Loucy (cell line): ENCODE results near the gene WDR87.
A peak's percentile ranks its signal among the peaks of the same experiment; 100 is the strongest.

Experiments
- H2AFZ ChIP-seq: fragments of 200-600 bp; sonication (generic); 2 replicates; pipeline ENCODE4 v1.6.0; 2016; ENCODE audit warnings: antibody characterized with exemption, mild to moderate bottlenecking, low read length, moderate library complexity
- H3F3A ChIP-seq: fragments of 200-600 bp; 2 replicates; pipeline ENCODE4 v1.6.0; 2016; ENCODE audit warnings: antibody characterized with exemption, low read depth, mild to moderate bottlenecking
- H3K27me3 ChIP-seq: fragments of 200-600 bp; sonication (generic); 2 replicates; pipeline ENCODE4 v1.6.1; 2014; ENCODE audit warnings: low read length, mild to moderate bottlenecking; ENCODE audit not compliant: insufficient read depth, poor library complexity, severe bottlenecking
- H3K36me3 ChIP-seq: fragments of 200-600 bp; sonication (generic); 2 replicates; pipeline ENCODE4 v1.6.1; 2016; ENCODE audit warnings: low read length; ENCODE audit not compliant: insufficient read depth
- H3K4me1 ChIP-seq: fragments of 200-600 bp; sonication (generic); 2 replicates; pipeline ENCODE4 v1.5.1; 2014; ENCODE audit warnings: low read length, mild to moderate bottlenecking; ENCODE audit not compliant: insufficient read depth, poor library complexity, severe bottlenecking
- H3K4me2 ChIP-seq: fragments of 200-600 bp; sonication (generic); 2 replicates; pipeline ENCODE4 v1.6.0; 2014; ENCODE audit warnings: antibody characterized with exemption, low read length, low read depth, mild to moderate bottlenecking; ENCODE audit not compliant: poor library complexity, severe bottlenecking
- H3K4me3 ChIP-seq: fragments of 200-600 bp; sonication (generic); 2 replicates; pipeline ENCODE4 v1.5.1; 2014; ENCODE audit warnings: low read length, mild to moderate bottlenecking, mixed read lengths; ENCODE audit not compliant: poor library complexity, severe bottlenecking
- H3K79me2 ChIP-seq: fragments of 200-600 bp; sonication (generic); 2 replicates; pipeline ENCODE4 v1.6.1; 2014; ENCODE audit warnings: low read length; ENCODE audit not compliant: insufficient read depth
- H3K9ac ChIP-seq: fragments of 200-600 bp; sonication (generic); 2 replicates; pipeline ENCODE4 v1.6.0; 2014; ENCODE audit warnings: mild to moderate bottlenecking, low read depth, low read length, moderate library complexity; ENCODE audit not compliant: poor library complexity, severe bottlenecking
- H3K9me2 ChIP-seq: fragments of 200-600 bp; sonication (generic); replicated peaks from 2 replicates; pipeline ENCODE4 v1.6.1; 2016; ENCODE audit warnings: low read depth, low read length, mixed read lengths
- H3K9me3 ChIP-seq: fragments of 200-600 bp; sonication (generic); 2 replicates; pipeline ENCODE4 v1.6.1; 2014; ENCODE audit warnings: mild to moderate bottlenecking, antibody characterized with exemption, low read length, low read depth; ENCODE audit not compliant: insufficient read depth
- H4K20me1 ChIP-seq: fragments of 200-600 bp; sonication (generic); 2 replicates; pipeline ENCODE4 v1.6.0; 2014; ENCODE audit warnings: antibody characterized with exemption, low read length, mild to moderate bottlenecking; ENCODE audit not compliant: insufficient read depth, poor library complexity, severe bottlenecking
- CTCF ChIP-seq: fragments of 200-600 bp; sonication (generic); conservative IDR thresholded peaks from 2 replicates; pipeline ENCODE4 v1.5.1; 2014; ENCODE audit warnings: mild to moderate bottlenecking, antibody characterized with exemption, low read length
- EZH2phosphoT487 ChIP-seq: fragments of 200-600 bp; IDR thresholded peaks from 2 replicates; pipeline ENCODE4 v1.6.1; 2018; ENCODE audit warnings: antibody characterized with exemption, mild to moderate bottlenecking, moderate library complexity, borderline replicate concordance

WDR87 gene

GRCh38 chr19:37899453-37899852, 6.9 kb downstream of the WDR87 start:
- Histone ChIP-seq H3K79me2 (no peaks in the 10 kb centered on the region), H3K9ac (no peak overlapping the region), H3K27me3 (no peaks in the 10 kb centered on the region), H3K4me2 (no peak overlapping the region), H3F3A (peaks cover 4% of the 10 kb centered on the region; the same call in 1 of the 2 replicates), H2AFZ (peak overlapping the region; percentile 93; the same call in 1 of the 2 replicates), H4K20me1 (no peaks in the 10 kb centered on the region), H3K4me1 (peaks cover 9% of the 10 kb centered on the region), H3K4me3 (no peak overlapping the region), H3K9me2 (no peaks in the 10 kb centered on the region), H3K36me3 (no peaks in the 10 kb centered on the region), H3K9me3 (no peaks in the 10 kb centered on the region)
- TF ChIP-seq CTCF (no peak), EZH2phosphoT487 (no peak)

DNA sequence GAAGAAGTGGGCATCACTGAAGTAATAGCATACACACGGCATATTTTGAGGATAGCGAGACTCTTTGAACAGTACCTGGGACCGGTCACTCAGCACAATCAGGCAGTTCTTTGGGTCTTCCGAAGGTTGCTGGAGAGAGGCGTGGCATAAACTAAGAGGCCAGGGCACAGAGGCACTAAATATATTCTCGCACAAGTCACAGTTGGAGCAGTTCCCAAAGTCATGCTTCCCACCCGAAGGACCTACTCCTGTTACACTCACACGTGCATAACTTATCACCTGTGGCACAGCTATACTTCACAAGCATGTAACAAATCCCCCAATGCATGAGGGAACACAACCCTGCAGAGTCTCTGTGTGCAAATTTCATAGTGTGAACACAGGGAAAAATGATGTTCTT, 10.2 kb downstream of the WDR87 start:
- H3K79me2 ChIP-seq = no peaks in the 10 kb centered on the region
- no peak overlapping the region for H3K4me3 ChIP-seq
- no peaks in the 10 kb centered on the region for H3K27me3 ChIP-seq
- H2AFZ ChIP-seq = no peak overlapping the region
- no peaks in the 10 kb centered on the region for H3K36me3 ChIP-seq
- H3K9me3 ChIP-seq = no peaks in the 10 kb centered on the region
- H3K4me2 ChIP-seq = no peak overlapping the region
- no peaks in the 10 kb centered on the region for H4K20me1 ChIP-seq
- H3F3A ChIP-seq = peaks cover 4% of the 10 kb centered on the region; the same call in 1 of the 2 replicates
- H3K9me2 ChIP-seq = no peaks in the 10 kb centered on the region
- no peak overlapping the region for H3K9ac ChIP-seq
- TF ChIP-seq CTCF (no peak), EZH2phosphoT487 (no peak)
- peaks cover 9% of the 10 kb centered on the region for H3K4me1 ChIP-seq

DNA sequence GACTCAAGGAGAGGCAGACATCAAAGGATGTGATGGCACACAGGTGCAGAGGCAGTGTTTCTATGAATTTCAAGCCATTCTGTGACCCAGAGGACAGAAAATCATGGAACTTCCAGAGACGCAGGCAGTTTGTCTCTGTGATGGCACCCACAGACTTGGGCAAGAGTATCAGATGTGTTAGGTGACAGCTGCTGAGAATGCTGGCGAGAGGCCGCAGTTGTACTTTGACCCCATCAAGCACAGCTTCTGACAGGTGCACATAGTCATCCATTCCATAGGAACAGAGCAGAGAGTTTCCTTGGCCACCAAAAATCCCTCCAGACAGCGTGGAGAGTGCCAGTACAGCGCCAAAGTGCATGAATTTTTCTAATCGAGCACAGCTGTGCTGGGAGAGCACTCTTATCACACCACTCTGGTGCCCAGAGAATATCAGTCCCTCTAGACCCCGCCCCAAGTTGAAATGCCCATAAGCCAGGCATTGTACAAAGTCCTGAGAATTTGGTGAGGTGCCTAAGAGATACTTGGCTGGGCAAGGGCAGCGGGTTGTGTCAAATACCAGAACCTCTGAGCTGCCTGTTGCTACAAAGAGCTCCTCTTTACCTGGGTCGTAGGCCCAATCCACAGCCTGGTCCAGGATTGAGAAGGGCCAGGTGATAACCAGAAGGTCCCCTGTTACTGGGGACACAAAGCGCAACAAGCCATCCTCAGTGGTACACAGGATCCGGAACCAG, 12.4 kb downstream of the WDR87 start:
- Histone ChIP-seq H3K9ac (no peak overlapping the region), H3K27me3 (no peaks in the 10 kb centered on the region), H3K9me3 (no peaks in the 10 kb centered on the region; the same call in 1 of the 2 replicates), H3K4me1 (peaks cover 9% of the 10 kb centered on the region), H3K4me2 (no peak overlapping the region), H3K36me3 (no peaks in the 10 kb centered on the region), H3K79me2 (no peaks in the 10 kb centered on the region), H3F3A (no peaks in the 10 kb centered on the region), H4K20me1 (no peaks in the 10 kb centered on the region), H3K4me3 (no peak overlapping the region), H2AFZ (no peak overlapping the region), H3K9me2 (no peaks in the 10 kb centered on the region)
- TF ChIP-seq CTCF (no peak), EZH2phosphoT487 (no peak)
